IMR-90 (cell line): ENCODE measurements around the gene PRR5L. TPM values are rescaled to one million over a fixed set of nuclear protein-coding genes. Genes with fewer than 3 reads are reported as not detected.

Experiments
- ATAC-seq: fragments of 200-7000 bp; cut with Tn5 transposase; 2 replicates; pipeline ENCODE4 v1.9.1; 2020; ENCODE audit warnings: low read depth, mild to moderate bottlenecking, moderate library complexity
- BruUV-seq: library from RNA; stranded (reverse); fragments of 400-500 nt; replicated peaks from 2 replicates; lab custom pipeline; 2021; lab: Mats Ljungman, UMichigan
- CTCF ChIA-PET: fragments of 300-600 bp; formaldehyde crosslinking; extraction: SDS; loops from one replicate; lab custom pipeline; 2021; ENCODE audit warnings: antibody characterized with exemption; lab: Yijun Ruan, JAX
- POLR2A ChIA-PET: fragments of 300-600 bp; sonication (Branson Sonifier 250); formaldehyde crosslinking; loops from one replicate; lab custom pipeline; 2022; ENCODE audit warnings: antibody characterized with exemption; ENCODE audit not compliant: unreplicated experiment; lab: Charles Lee
- DNase-seq: peaks from one replicate; pipeline ENCODE4 v3.0.0; 2013
- H2AFZ ChIP-seq: replicated peaks from 2 replicates; pipeline ENCODE3; 2013; ENCODE audit warnings: low read length, mild to moderate bottlenecking; ENCODE audit not compliant: poor library complexity
- H2AK5ac ChIP-seq: 2 replicates; pipeline ENCODE4 v1.6.1; 2013; ENCODE audit warnings: low read depth, low read length, inconsistent platforms
- H2AK9ac ChIP-seq: replicated peaks from 2 replicates; pipeline ENCODE3; 2013; ENCODE audit warnings: mild to moderate bottlenecking, low read depth, low read length, moderate library complexity; ENCODE audit not compliant: poor library complexity
- H2BK120ac ChIP-seq: 2 replicates; pipeline ENCODE4 v1.6.1; 2013; ENCODE audit warnings: low read depth, low read length, inconsistent platforms
- H2BK15ac ChIP-seq: 3 replicates; pipeline ENCODE4 v1.6.1; 2013; ENCODE audit warnings: low read depth, low read length, inconsistent platforms
- H2BK20ac ChIP-seq: 2 replicates; pipeline ENCODE4 v1.6.1; 2013; ENCODE audit warnings: low read depth, mild to moderate bottlenecking, inconsistent platforms, low read length, moderate library complexity
- H2BK5ac ChIP-seq: 2 replicates; pipeline ENCODE4 v1.6.1; 2013; ENCODE audit warnings: mild to moderate bottlenecking, low read depth, low read length, inconsistent platforms; ENCODE audit not compliant: poor library complexity, severe bottlenecking
- H3K14ac ChIP-seq: replicated peaks from 2 replicates; pipeline ENCODE4 v1.6.1; 2013; ENCODE audit warnings: low read depth, low read length, inconsistent platforms
- H3K18ac ChIP-seq: 2 replicates; pipeline ENCODE4 v1.6.1; 2013; ENCODE audit warnings: low read depth, low read length, control low read depth
- H3K23ac ChIP-seq: 2 replicates; pipeline ENCODE4 v1.6.1; 2013; ENCODE audit warnings: low read depth, low read length, inconsistent platforms
- H3K27ac ChIP-seq: 2 replicates; pipeline ENCODE4 v1.5.1; 2013; ENCODE audit warnings: mild to moderate bottlenecking, control low read depth, low read length; ENCODE audit not compliant: insufficient read depth
- H3K27me3 ChIP-seq: 2 replicates; pipeline ENCODE4 v1.6.1; 2013; ENCODE audit warnings: low read length; ENCODE audit not compliant: control insufficient read depth, insufficient read depth
- H3K36me3 ChIP-seq: 2 replicates; pipeline ENCODE4 v1.6.1; 2013; ENCODE audit warnings: low read length, mixed read lengths; ENCODE audit not compliant: control insufficient read depth, insufficient read depth
- H3K4ac ChIP-seq: 2 replicates; pipeline ENCODE4 v1.6.1; 2013; ENCODE audit warnings: low read depth, low read length, inconsistent platforms
- H3K4me1 ChIP-seq: 2 replicates; pipeline ENCODE4 v1.6.1; 2013; ENCODE audit warnings: low read length, mixed read lengths; ENCODE audit not compliant: control insufficient read depth, insufficient read depth
- H3K4me2 ChIP-seq: 2 replicates; pipeline ENCODE4 v1.6.1; 2013; ENCODE audit warnings: low read depth, mild to moderate bottlenecking, control low read depth, low read length, moderate library complexity
- H3K4me3 ChIP-seq: 2 replicates; pipeline ENCODE4 v1.5.1; 2013; ENCODE audit warnings: low read depth, mild to moderate bottlenecking, control low read depth, low read length, moderate library complexity; ENCODE audit not compliant: insufficient read depth
- H3K56ac ChIP-seq: 2 replicates; pipeline ENCODE4 v1.6.1; 2013; ENCODE audit warnings: low read length, inconsistent platforms; ENCODE audit not compliant: insufficient read depth; ENCODE audit errors: extremely low read depth
- H3K79me1 ChIP-seq, 2 experiments: 2 replicates each; pipeline ENCODE4 v1.6.1; 2013; ENCODE audit warnings: low read length in 2 of 2, inconsistent platforms in 1 of 2, low read depth in 1 of 2
- H3K9ac ChIP-seq: 2 replicates; pipeline ENCODE4 v1.6.1; 2013; ENCODE audit warnings: low read depth, low read length, control low read depth
- H3K9me1 ChIP-seq: 2 replicates; pipeline ENCODE4 v1.6.1; 2013; ENCODE audit warnings: low read length, inconsistent platforms; ENCODE audit not compliant: insufficient read depth
- H3K9me3 ChIP-seq: 2 replicates; pipeline ENCODE4 v1.6.1; 2013; ENCODE audit warnings: low read length; ENCODE audit not compliant: control insufficient read depth, insufficient read depth
- H4K20me1 ChIP-seq: 2 replicates; pipeline ENCODE4 v1.6.1; 2013; ENCODE audit warnings: low read length, inconsistent platforms; ENCODE audit not compliant: insufficient read depth
- H4K5ac ChIP-seq: 2 replicates; pipeline ENCODE4 v1.6.1; 2013; ENCODE audit warnings: mild to moderate bottlenecking, low read depth, low read length, control low read depth
- H4K8ac ChIP-seq, 2 experiments: 2 replicates each; pipeline ENCODE4 v1.6.1; 2013; ENCODE audit warnings: low read depth in 2 of 2, low read length in 2 of 2, control low read depth in 1 of 2, inconsistent platforms in 1 of 2
- H4K91ac ChIP-seq: 2 replicates; pipeline ENCODE4 v1.6.1; 2013; ENCODE audit warnings: low read depth, low read length, inconsistent platforms; ENCODE audit not compliant: insufficient read depth
- CEBPB ChIP-seq: IDR thresholded peaks from 2 replicates; pipeline ENCODE4 v1.6.1; 2012; ENCODE audit warnings: low read depth, low read length, improper control_type of control experiment
- MAZ ChIP-seq: IDR thresholded peaks from 2 replicates; pipeline ENCODE4 v1.6.1; 2012; ENCODE audit warnings: low read depth, mild to moderate bottlenecking, low read length, improper control_type of control experiment, moderate library complexity, borderline replicate concordance
- POLR2A ChIP-seq: IDR thresholded peaks from 2 replicates; pipeline ENCODE4 v1.6.1; 2012; ENCODE audit warnings: mild to moderate bottlenecking, low read depth, low read length
- WGBS, 2 experiments: methylation state at CpG; one replicate each; pipeline versions ENCODE4 v1.1.5 to v1.1.7; 2013; ENCODE audit warnings: missing lambda C conversion rate in 2 of 2; ENCODE audit not compliant: insufficient read length in 1 of 2; ENCODE audit errors: extremely low coverage in 2 of 2; 5-methylcytosine and 5-hydroxymethylcytosine counted together
- dilution Hi-C: fragments of 300-500 bp; cut with HindIII; formaldehyde crosslinking; loops from one replicate; pipeline ENCODE4 v1.14.3; 2018; ENCODE audit warnings: low sequenced_read_pairs; ENCODE audit not compliant: unreplicated experiment
- in situ Hi-C: fragments of 300-500 bp; cut with MboI; formaldehyde crosslinking; loops from 3 replicates; pipeline ENCODE4 v1.14.3; 2019; ENCODE audit warnings: low sequenced_read_pairs, inconsistent platforms, mixed read lengths
- intact Hi-C: fragments of 100-400 bp; cut with micrococcal nuclease; formaldehyde crosslinking; loops from 2 replicates; pipeline ENCODE4 v1.10.0; 2022
- polyA plus RNA-seq, 3 experiments: library from polyadenylated mRNA; depleted of rRNA; stranded (reverse); fragments of >200 nt; gene quantifications; 2 replicates each; pipeline ENCODE4 v1.2.3, GENCODE V29; 2012; ENCODE audit warnings: low replicate concordance in 1 of 3
- total RNA-seq: library from RNA; depleted of rRNA; stranded (reverse); fragments of >200 nt; gene quantifications from 2 replicates; pipeline ENCODE4 v1.2.3, GENCODE V29; 2012
- TF ChIP-seq, protein P1 (sequence below): conservative IDR thresholded peaks from 2 replicates; pipeline ENCODE4 v1.5.1; 2012; ENCODE audit warnings: mild to moderate bottlenecking, low read depth, low read length, improper control_type of control experiment

PRR5L gene
- total and polyA plus RNA-seq, 2 of the 4 experiments (the other 2 are of a cell fraction): 2.9 to 3.6 TPM

DNA sequence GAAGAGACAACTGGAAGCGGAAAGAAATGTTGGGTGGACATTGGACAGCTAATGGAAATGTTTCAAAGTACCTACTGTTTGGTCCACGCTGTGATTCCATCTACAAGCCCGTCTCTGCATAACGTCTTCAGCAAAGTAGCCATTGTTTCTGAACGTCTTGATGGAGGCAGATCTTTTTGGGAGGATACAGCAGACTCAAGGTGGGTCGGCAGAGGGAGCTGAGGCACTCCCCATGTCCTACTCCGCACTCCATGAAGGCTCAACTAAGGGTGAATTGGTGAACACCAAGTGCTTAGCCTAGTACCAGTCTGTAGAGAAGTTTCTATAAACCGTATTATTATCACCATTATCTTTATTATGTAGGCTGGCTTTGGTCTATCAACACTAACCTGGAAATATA is 45.8 kb downstream of the PRR5L start:
- Histone ChIP-seq H3K4me3 (no peak overlapping the region), H3K4me2 (no peak overlapping the region), H2BK120ac (no peak overlapping the region), H3K27ac (no peak overlapping the region), H3K56ac (no peak overlapping the region), H4K20me1 (no peaks in the 10 kb centered on the region), H2AFZ (no peak overlapping the region), H4K8ac (no peak overlapping the region), H3K9me3 (no peaks in the 10 kb centered on the region; the same call in 1 of the 2 replicates), H3K27me3 (peaks cover 54% of the 10 kb centered on the region), H3K9ac (no peak overlapping the region), H3K14ac (no peak overlapping the region), H2BK20ac (no peak overlapping the region), H3K9me1 (no peaks in the 10 kb centered on the region), H3K36me3 (no peaks in the 10 kb centered on the region), H2BK15ac (no peak overlapping the region), H4K5ac (no peak overlapping the region), H2AK5ac (no peak overlapping the region), H3K4me1 (no peaks in the 10 kb centered on the region), H2BK5ac (no peak overlapping the region), H3K79me1 (no peaks in the 10 kb centered on the region), H2AK9ac (no peak overlapping the region), H3K23ac (no peak overlapping the region), H4K91ac (no peak overlapping the region), H3K18ac (no peak overlapping the region), H3K4ac (no peak overlapping the region)
- 83% methylated on average over 2 of the region's 8 CpGs; no CpG with 5 or more reads in 1 of the 2 experiments for WGBS, 2 experiments
- BruUV-seq: no TSS peak
- intact Hi-C loops: no loop called here
- POLR2A ChIA-PET: no interaction called here
- CTCF ChIA-PET: no interaction called here
- TF ChIP-seq, protein P1, sequence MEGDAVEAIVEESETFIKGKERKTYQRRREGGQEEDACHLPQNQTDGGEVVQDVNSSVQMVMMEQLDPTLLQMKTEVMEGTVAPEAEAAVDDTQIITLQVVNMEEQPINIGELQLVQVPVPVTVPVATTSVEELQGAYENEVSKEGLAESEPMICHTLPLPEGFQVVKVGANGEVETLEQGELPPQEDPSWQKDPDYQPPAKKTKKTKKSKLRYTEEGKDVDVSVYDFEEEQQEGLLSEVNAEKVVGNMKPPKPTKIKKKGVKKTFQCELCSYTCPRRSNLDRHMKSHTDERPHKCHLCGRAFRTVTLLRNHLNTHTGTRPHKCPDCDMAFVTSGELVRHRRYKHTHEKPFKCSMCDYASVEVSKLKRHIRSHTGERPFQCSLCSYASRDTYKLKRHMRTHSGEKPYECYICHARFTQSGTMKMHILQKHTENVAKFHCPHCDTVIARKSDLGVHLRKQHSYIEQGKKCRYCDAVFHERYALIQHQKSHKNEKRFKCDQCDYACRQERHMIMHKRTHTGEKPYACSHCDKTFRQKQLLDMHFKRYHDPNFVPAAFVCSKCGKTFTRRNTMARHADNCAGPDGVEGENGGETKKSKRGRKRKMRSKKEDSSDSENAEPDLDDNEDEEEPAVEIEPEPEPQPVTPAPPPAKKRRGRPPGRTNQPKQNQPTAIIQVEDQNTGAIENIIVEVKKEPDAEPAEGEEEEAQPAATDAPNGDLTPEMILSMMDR: no peak
- no peak for TF ChIP-seq POLR2A
- TF ChIP-seq CEBPB: no peak
- no peak for TF ChIP-seq MAZ
- ATAC-seq: no peak
- in situ Hi-C loops: no loop called here
- dilution Hi-C loops: no loop called here
- no peak for DNase-seq
